Stimulated activated naive B cell treated with anti-CD40 and anti-IgM and Interleukin-4, amounts not matched to agents 10 μg/mL and 1 μg/mL and 100 μg/mL, for 72 hours (primary cell): Measurements from ENCODE around the gene CSMD2.
"Not testable (repeated sequence)": the region's sequence is repeated elsewhere in the genome, so short reads cannot be mapped to it uniquely, and the experiment has no call there.

Source experiments
- ATAC-seq, 2 donors: fragments of 150-1000 bp; cut with Tn5 transposase; replicated peaks; 2 replicates each; pipeline ENCODE4 v1.10.0; 2021; ENCODE audit warnings: moderate library complexity in 1 of 2
- DNase-seq: peaks from one replicate; pipeline ENCODE4 v3.0.0; 2021
- H3K27ac Mint-ChIP-seq: one replicate; pipeline ENCODE4 v1.8.0; 2022; ENCODE audit warnings: mild to moderate bottlenecking, mixed read lengths
- H3K27me3 Mint-ChIP-seq, 2 donors: one replicate each; pipeline ENCODE4 v1.8.0; 2022; ENCODE audit warnings: mixed read lengths in 2 of 2
- H3K36me3 Mint-ChIP-seq, 2 donors: one replicate each; pipeline ENCODE4 v1.8.0; 2022; ENCODE audit warnings: mixed read lengths in 2 of 2, mild to moderate bottlenecking in 1 of 2
- H3K4me1 Mint-ChIP-seq, 2 donors: one replicate each; pipeline ENCODE4 v1.8.0; 2022; ENCODE audit warnings: mixed read lengths in 2 of 2, mild to moderate bottlenecking in 1 of 2
- H3K4me3 Mint-ChIP-seq, 2 donors: one replicate each; pipeline ENCODE4 v1.8.0; 2022; ENCODE audit warnings: mild to moderate bottlenecking in 2 of 2, mixed read lengths in 2 of 2, moderate library complexity in 1 of 2
- H3K9me3 Mint-ChIP-seq, 2 donors: one replicate each; pipeline ENCODE4 v1.8.0; 2022; ENCODE audit warnings: mixed read lengths in 2 of 2, mild to moderate bottlenecking in 1 of 2

CSMD2 gene

GRCh38 chr1:33516428-33516827, 648.6 kb downstream of the CSMD2 start:
- Mint-ChIP-seq H3K27ac (no peak overlapping the region), H3K27me3 (peaks cover 20 to 47% of the 10 kb centered on the region in 2 donors), H3K9me3 (no peaks in the 10 kb centered on the region), H3K4me1 (no peaks in the 10 kb centered on the region), H3K4me3 (no peak overlapping the region), H3K36me3 (no peaks in the 10 kb centered on the region)
- DNase-seq (no peak), ATAC-seq (no peak)

- H3K4me1 Mint-ChIP-seq: no peaks in the 10 kb centered on the region
- peaks cover 20 to 48% of the 10 kb centered on the region in 2 donors for H3K27me3 Mint-ChIP-seq
- H3K4me3 Mint-ChIP-seq: no peak overlapping the region
- DNase-seq (no peak), ATAC-seq (no peak)
- H3K27ac Mint-ChIP-seq: no peak overlapping the region
- H3K36me3 Mint-ChIP-seq: no peaks in the 10 kb centered on the region
- no peaks in the 10 kb centered on the region for H3K9me3 Mint-ChIP-seq
Observed at GRCh38 chr1:33515607-33516006, 649.4 kb downstream of the CSMD2 start.

- no peak overlapping the region for H3K4me3 Mint-ChIP-seq
- no peak overlapping the region for H3K27ac Mint-ChIP-seq
- no peaks in the 10 kb centered on the region for H3K4me1 Mint-ChIP-seq
Observed at GRCh38 chr1:33515112-33515511, 649.9 kb downstream of the CSMD2 start.

GRCh38 chr1:33512226-33513011, 652.6 kb downstream of the CSMD2 start:
- H3K4me3 Mint-ChIP-seq: no peak overlapping the region
- no peaks in the 10 kb centered on the region for H3K4me1 Mint-ChIP-seq
- H3K27me3 Mint-ChIP-seq: peaks cover 19 to 41% of the 10 kb centered on the region in 2 donors
- H3K36me3 Mint-ChIP-seq: no peaks in the 10 kb centered on the region
- DNase-seq: no peak
- ATAC-seq: no peak
- H3K27ac Mint-ChIP-seq: no peak overlapping the region
- no peaks in the 10 kb centered on the region for H3K9me3 Mint-ChIP-seq

More at GRCh38 chr1:33515112-33515511, 649.9 kb downstream of the CSMD2 start:
- peaks cover 25 to 51% of the 10 kb centered on the region in 2 donors for H3K27me3 Mint-ChIP-seq
- DNase-seq (no peak), ATAC-seq (no peak)
- no peaks in the 10 kb centered on the region for H3K36me3 Mint-ChIP-seq
- H3K9me3 Mint-ChIP-seq: no peaks in the 10 kb centered on the region

GRCh38 chr1:33509276-33509675, 655.8 kb downstream of the CSMD2 start:
- H3K27me3 Mint-ChIP-seq: peaks cover 7 to 22% of the 10 kb centered on the region in 2 donors
- not testable (repeated sequence) for H3K36me3 Mint-ChIP-seq

GRCh38 chr1:33508151-33508550, 656.9 kb downstream of the CSMD2 start:
- Mint-ChIP-seq H3K4me1 (no peaks in the 10 kb centered on the region), H3K27me3 (peaks cover 7 to 20% of the 10 kb centered on the region in 2 donors), H3K27ac (no peak overlapping the region), H3K36me3 (no peaks in the 10 kb centered on the region), H3K9me3 (no peaks in the 10 kb centered on the region), H3K4me3 (no peak overlapping the region)
- ATAC-seq (no peak), DNase-seq (no peak)

More at GRCh38 chr1:33509276-33509675, 655.8 kb downstream of the CSMD2 start:
- not testable (repeated sequence) for DNase-seq, H3K27ac Mint-ChIP-seq, H3K4me1 Mint-ChIP-seq, H3K9me3 Mint-ChIP-seq, H3K4me3 Mint-ChIP-seq, ATAC-seq

GRCh38 chr1:33507661-33508060, 657.4 kb downstream of the CSMD2 start:
- H3K27ac Mint-ChIP-seq: no peak overlapping the region
- peaks cover 0 to under 1% of the 10 kb centered on the region in 2 donors for H3K9me3 Mint-ChIP-seq
- no peak for ATAC-seq
- DNase-seq: no peak
- H3K4me1 Mint-ChIP-seq: no peaks in the 10 kb centered on the region
- H3K4me3 Mint-ChIP-seq: no peak overlapping the region
- peaks cover 7 to 20% of the 10 kb centered on the region in 2 donors for H3K27me3 Mint-ChIP-seq
- no peaks in the 10 kb centered on the region for H3K36me3 Mint-ChIP-seq

GRCh38 chr1:33503506-33503905, 661.5 kb downstream of the CSMD2 start:
- Mint-ChIP-seq H3K4me3 (no peak overlapping the region), H3K36me3 (peaks cover 0 to 4% of the 10 kb centered on the region in 2 donors), H3K27ac (no peak overlapping the region), H3K4me1 (peaks cover 3 to 14% of the 10 kb centered on the region in 2 donors), H3K27me3 (peaks cover 0 to 7% of the 10 kb centered on the region in 2 donors), H3K9me3 (peaks cover 0 to 4% of the 10 kb centered on the region in 2 donors)
- no peak for DNase-seq
- no peak for ATAC-seq

GRCh38 chr1:33502726-33503125, 662.3 kb downstream of the CSMD2 start:
- ATAC-seq: no peak
- Mint-ChIP-seq H3K36me3 (peaks cover 0 to 4% of the 10 kb centered on the region in 2 donors), H3K4me1 (peaks cover 3 to 14% of the 10 kb centered on the region in 2 donors), H3K27me3 (peaks cover 0 to under 1% of the 10 kb centered on the region in 2 donors), H3K27ac (no peak overlapping the region), H3K4me3 (no peak overlapping the region), H3K9me3 (peaks cover 0 to 4% of the 10 kb centered on the region in 2 donors)
- DNase-seq: no peak

GRCh38 chr1:33501774-33502173, 663.3 kb downstream of the CSMD2 start:
- H3K4me1 Mint-ChIP-seq: peaks cover 3 to 14% of the 10 kb centered on the region in 2 donors
- peaks cover 6 to 12% of the 10 kb centered on the region in 2 donors for H3K36me3 Mint-ChIP-seq
- H3K4me3 Mint-ChIP-seq: no peak overlapping the region
- H3K9me3 Mint-ChIP-seq: peaks cover 4 to 7% of the 10 kb centered on the region in 2 donors
- H3K27me3 Mint-ChIP-seq: no peaks in the 10 kb centered on the region
- ATAC-seq: no peak
- DNase-seq: no peak
- H3K27ac Mint-ChIP-seq: no peak overlapping the region

- H3K4me3 Mint-ChIP-seq: no peak overlapping the region
- peaks cover 8 to 12% of the 10 kb centered on the region in 2 donors for H3K36me3 Mint-ChIP-seq
- no peak for ATAC-seq
- no peak overlapping the region for H3K27ac Mint-ChIP-seq
- H3K4me1 Mint-ChIP-seq: peaks cover 3 to 14% of the 10 kb centered on the region in 2 donors
- H3K9me3 Mint-ChIP-seq: peaks cover 4 to 7% of the 10 kb centered on the region in 2 donors
- no peak for DNase-seq
- H3K27me3 Mint-ChIP-seq: no peaks in the 10 kb centered on the region
Observed at GRCh38 chr1:33501309-33501708, 663.7 kb downstream of the CSMD2 start.

GRCh38 chr1:33500547-33500946, 664.5 kb downstream of the CSMD2 start:
- H3K27me3 Mint-ChIP-seq: no peaks in the 10 kb centered on the region
- DNase-seq: no peak
- peaks cover 8 to 10% of the 10 kb centered on the region in 2 donors for H3K9me3 Mint-ChIP-seq
- peaks cover 3 to 14% of the 10 kb centered on the region in 2 donors for H3K4me1 Mint-ChIP-seq
- H3K36me3 Mint-ChIP-seq: peaks cover 11 to 12% of the 10 kb centered on the region in 2 donors
- no peak for ATAC-seq
- no peak overlapping the region for H3K4me3 Mint-ChIP-seq
- H3K27ac Mint-ChIP-seq: no peak overlapping the region

- H3K4me1 Mint-ChIP-seq: peaks cover 3 to 14% of the 10 kb centered on the region in 2 donors
- DNase-seq: no peak
- no peaks in the 10 kb centered on the region for H3K27me3 Mint-ChIP-seq
- ATAC-seq: no peak
- peaks cover 27 to 31% of the 10 kb centered on the region in 2 donors for H3K9me3 Mint-ChIP-seq
- H3K4me3 Mint-ChIP-seq: no peak overlapping the region
- no peak overlapping the region for H3K27ac Mint-ChIP-seq
- H3K36me3 Mint-ChIP-seq: peaks cover 38 to 40% of the 10 kb centered on the region in 2 donors
Observed at GRCh38 chr1:33497410-33497809, 667.6 kb downstream of the CSMD2 start.

GRCh38 chr1:33494929-33495328, 670.1 kb downstream of the CSMD2 start:
- no peak overlapping the region for H3K4me3 Mint-ChIP-seq
- H3K9me3 Mint-ChIP-seq: peaks cover 26 to 31% of the 10 kb centered on the region in 2 donors
- DNase-seq: no peak
- no peaks in the 10 kb centered on the region for H3K4me1 Mint-ChIP-seq
- peaks cover 56 to 60% of the 10 kb centered on the region in 2 donors for H3K36me3 Mint-ChIP-seq
- H3K27ac Mint-ChIP-seq: no peak overlapping the region
- ATAC-seq: no peak
- H3K27me3 Mint-ChIP-seq: no peaks in the 10 kb centered on the region

GRCh38 chr1:33488624-33489023, 676.4 kb downstream of the CSMD2 start:
- Mint-ChIP-seq H3K4me3 (no peak overlapping the region), H3K27me3 (no peaks in the 10 kb centered on the region), H3K9me3 (peaks cover 16 to 19% of the 10 kb centered on the region in 2 donors), H3K36me3 (peaks cover 72 to 83% of the 10 kb centered on the region in 2 donors), H3K4me1 (peaks cover 0 to 2% of the 10 kb centered on the region in 2 donors), H3K27ac (no peak overlapping the region)
- ATAC-seq (no peak), DNase-seq (no peak)
